Keratinocyte (primary cell): ENCODE data around the gene FHOD3.

Source experiments
- EZH2 ChIP-seq: IDR thresholded peaks from one replicate; pipeline ENCODE4 v1.6.1; 2012; ENCODE audit warnings: inconsistent platforms, mild to moderate bottlenecking, low read length, moderate library complexity
- TF ChIP-seq, protein P1 (sequence below), 3 experiments: IDR thresholded peaks in 1 of 3; conservative IDR thresholded peaks in 1 of 3; optimal IDR thresholded peaks in 1 of 3; 2 replicates in 2 of 3; 3 replicates in 1 of 3; pipeline versions ENCODE3 to v1.5.1; 2011; ENCODE audit warnings: low read length in 3 of 3, mild to moderate bottlenecking in 3 of 3, moderate library complexity in 2 of 3, control low read depth in 1 of 3, inconsistent platforms in 1 of 3; ENCODE audit not compliant: insufficient read depth in 2 of 3; ENCODE audit errors: extremely low read depth in 1 of 3

DNA sequence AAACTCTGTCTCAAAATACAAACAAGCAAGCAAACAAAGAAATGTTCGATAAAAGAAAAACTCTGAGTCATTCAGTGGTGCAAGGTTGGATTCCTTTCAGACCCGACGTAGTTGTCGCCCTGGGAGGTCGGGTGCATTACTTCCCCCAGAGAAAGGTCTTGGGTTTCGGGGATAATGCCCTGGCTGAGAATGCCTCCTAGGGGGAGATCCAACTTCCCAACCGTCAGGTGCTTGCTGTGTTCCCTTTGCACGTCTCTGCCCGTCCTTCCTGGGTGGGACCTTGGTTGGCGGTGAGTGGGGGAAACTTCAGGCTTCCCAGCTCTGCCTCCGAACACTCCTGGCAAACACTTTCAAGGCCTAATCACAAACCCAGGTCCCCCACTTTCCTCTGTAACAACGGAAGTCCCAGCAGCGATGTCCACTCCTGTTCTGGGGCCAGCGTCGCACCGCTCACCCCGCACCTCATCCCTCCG lies 530.7 kb downstream of the FHOD3 start:
- TF ChIP-seq, protein P1, sequence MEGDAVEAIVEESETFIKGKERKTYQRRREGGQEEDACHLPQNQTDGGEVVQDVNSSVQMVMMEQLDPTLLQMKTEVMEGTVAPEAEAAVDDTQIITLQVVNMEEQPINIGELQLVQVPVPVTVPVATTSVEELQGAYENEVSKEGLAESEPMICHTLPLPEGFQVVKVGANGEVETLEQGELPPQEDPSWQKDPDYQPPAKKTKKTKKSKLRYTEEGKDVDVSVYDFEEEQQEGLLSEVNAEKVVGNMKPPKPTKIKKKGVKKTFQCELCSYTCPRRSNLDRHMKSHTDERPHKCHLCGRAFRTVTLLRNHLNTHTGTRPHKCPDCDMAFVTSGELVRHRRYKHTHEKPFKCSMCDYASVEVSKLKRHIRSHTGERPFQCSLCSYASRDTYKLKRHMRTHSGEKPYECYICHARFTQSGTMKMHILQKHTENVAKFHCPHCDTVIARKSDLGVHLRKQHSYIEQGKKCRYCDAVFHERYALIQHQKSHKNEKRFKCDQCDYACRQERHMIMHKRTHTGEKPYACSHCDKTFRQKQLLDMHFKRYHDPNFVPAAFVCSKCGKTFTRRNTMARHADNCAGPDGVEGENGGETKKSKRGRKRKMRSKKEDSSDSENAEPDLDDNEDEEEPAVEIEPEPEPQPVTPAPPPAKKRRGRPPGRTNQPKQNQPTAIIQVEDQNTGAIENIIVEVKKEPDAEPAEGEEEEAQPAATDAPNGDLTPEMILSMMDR (optimal IDR thresholded peaks at IDR 0.05 in 1 of 3, IDR thresholded peaks at IDR 0.05 in 1 of 3, conservative IDR thresholded peaks at IDR 0.05 in 1 of 3; ENCODE audit: extremely low read depth in 1 of 3, insufficient read depth in 2 of 3, low read length in 3 of 3), result no peak
- TF ChIP-seq EZH2, result no peak
